Vagina (tissue), 2 donors: ENCODE results near the gene GALNT7. TPM values are rescaled to one million over a fixed set of nuclear protein-coding genes. Genes with fewer than 3 reads are reported as not detected.
"Not testable (repeated sequence)": the region's sequence is repeated elsewhere in the genome, so short reads cannot be mapped to it uniquely, and the experiment has no call there.

Experiments
- DNase-seq, 2 donors: peaks; one replicate each; pipeline ENCODE4 v3.0.0-alpha.2; 2017; ENCODE audit errors: extremely low spot score in 2 of 2
- H3K27ac ChIP-seq: fragments of 200-600 bp; sonication (generic); one replicate; pipeline ENCODE4 v1.5.1; 2019
- H3K27me3 ChIP-seq: fragments of 200-600 bp; sonication (generic); one replicate; pipeline ENCODE4 v1.5.1; 2019
- H3K36me3 ChIP-seq, 2 donors: fragments of 200-600 bp; sonication (generic); one replicate each; pipeline ENCODE4 v1.5.1; 2017 to 2019
- H3K4me1 ChIP-seq: fragments of 200-600 bp; sonication (generic); one replicate; pipeline ENCODE4 v1.5.1; 2019
- H3K4me3 ChIP-seq, 2 donors: fragments of 200-600 bp; sonication (generic); 1 replicate in 1 of 2; 2 replicates in 1 of 2; pipeline ENCODE4 v1.5.1; 2016 to 2019
- H3K9me3 ChIP-seq: fragments of 200-600 bp; sonication (generic); one replicate; pipeline ENCODE4 v1.5.1; 2019
- POLR2A ChIP-seq, 2 donors: fragments of 450-650 bp; IDR thresholded peaks; one replicate each; pipeline ENCODE4 v1.6.1; 2017; ENCODE audit warnings: antibody characterized with exemption in 2 of 2, mild to moderate bottlenecking in 2 of 2, moderate library complexity in 2 of 2
- POLR2AphosphoS5 ChIP-seq, 2 donors: sonication (generic); formaldehyde crosslinking; IDR thresholded peaks; one replicate each; pipeline ENCODE4 v1.9.0; 2017; ENCODE audit warnings: antibody characterized with exemption in 2 of 2, mild to moderate bottlenecking in 2 of 2, low read depth in 1 of 2; ENCODE audit not compliant: insufficient read depth in 1 of 2
- intact Hi-C: fragments of 100-400 bp; cut with DNase I; formaldehyde crosslinking; loops from one replicate; pipeline ENCODE4 v1.15.1; 2023
- total RNA-seq: library from RNA; depleted of rRNA; stranded (reverse); fragments of >200 nt; gene quantifications from one replicate; pipeline ENCODE4 v1.2.3, GENCODE V29; 2016
- TF ChIP-seq, protein P1 (sequence below), 3 experiments: fragments of 450-650 bp in 2 of 3; fragments of 200-600 bp in 1 of 3; sonication (generic) in 1 of 3; IDR thresholded peaks; one replicate each; pipeline ENCODE4 v1.5.1; 2017 to 2019; ENCODE audit warnings: antibody characterized with exemption in 3 of 3, mild to moderate bottlenecking in 2 of 3, moderate library complexity in 2 of 3

Gene GALNT7
- total RNA-seq, 1 donor from 2014 or later, result 9.1 TPM

DNA sequence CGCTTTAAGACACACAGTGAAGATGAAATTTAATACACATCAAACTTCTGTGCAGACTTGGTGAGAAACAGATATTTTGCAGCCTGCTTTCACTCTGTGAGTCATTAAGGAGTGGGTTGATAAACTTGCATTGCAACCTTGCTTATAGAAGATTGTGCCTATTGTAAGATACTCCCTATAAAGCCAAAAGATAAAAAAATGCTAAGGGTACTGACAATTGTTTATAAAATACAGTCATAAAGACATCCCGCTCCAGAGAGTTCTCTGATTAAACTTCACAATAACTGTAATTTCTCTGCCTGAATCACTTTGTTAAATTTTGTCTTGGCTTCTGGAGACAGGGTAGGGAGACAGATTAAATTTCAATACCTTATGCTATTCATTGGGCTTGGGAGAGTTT is 49.1 kb downstream of the GALNT7 start:
- Histone ChIP-seq H3K36me3 (no peaks in the 10 kb centered on the region), H3K9me3 (no peaks in the 10 kb centered on the region), H3K4me1 (no peaks in the 10 kb centered on the region), H3K4me3 (no peak overlapping the region), H3K27me3 (no peaks in the 10 kb centered on the region), H3K27ac (no peak overlapping the region)
- no peak for DNase-seq
- intact Hi-C loops, result no loop called here
- no peak for TF ChIP-seq POLR2A (IDR thresholded peaks at IDR 0.05)
- TF ChIP-seq, protein P1, sequence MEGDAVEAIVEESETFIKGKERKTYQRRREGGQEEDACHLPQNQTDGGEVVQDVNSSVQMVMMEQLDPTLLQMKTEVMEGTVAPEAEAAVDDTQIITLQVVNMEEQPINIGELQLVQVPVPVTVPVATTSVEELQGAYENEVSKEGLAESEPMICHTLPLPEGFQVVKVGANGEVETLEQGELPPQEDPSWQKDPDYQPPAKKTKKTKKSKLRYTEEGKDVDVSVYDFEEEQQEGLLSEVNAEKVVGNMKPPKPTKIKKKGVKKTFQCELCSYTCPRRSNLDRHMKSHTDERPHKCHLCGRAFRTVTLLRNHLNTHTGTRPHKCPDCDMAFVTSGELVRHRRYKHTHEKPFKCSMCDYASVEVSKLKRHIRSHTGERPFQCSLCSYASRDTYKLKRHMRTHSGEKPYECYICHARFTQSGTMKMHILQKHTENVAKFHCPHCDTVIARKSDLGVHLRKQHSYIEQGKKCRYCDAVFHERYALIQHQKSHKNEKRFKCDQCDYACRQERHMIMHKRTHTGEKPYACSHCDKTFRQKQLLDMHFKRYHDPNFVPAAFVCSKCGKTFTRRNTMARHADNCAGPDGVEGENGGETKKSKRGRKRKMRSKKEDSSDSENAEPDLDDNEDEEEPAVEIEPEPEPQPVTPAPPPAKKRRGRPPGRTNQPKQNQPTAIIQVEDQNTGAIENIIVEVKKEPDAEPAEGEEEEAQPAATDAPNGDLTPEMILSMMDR (IDR thresholded peaks at IDR 0.05), result no peak
- no peak for TF ChIP-seq POLR2AphosphoS5 (IDR thresholded peaks at IDR 0.05; ENCODE audit: insufficient read depth in 1 of 2, low read depth in 1 of 2)

DNA sequence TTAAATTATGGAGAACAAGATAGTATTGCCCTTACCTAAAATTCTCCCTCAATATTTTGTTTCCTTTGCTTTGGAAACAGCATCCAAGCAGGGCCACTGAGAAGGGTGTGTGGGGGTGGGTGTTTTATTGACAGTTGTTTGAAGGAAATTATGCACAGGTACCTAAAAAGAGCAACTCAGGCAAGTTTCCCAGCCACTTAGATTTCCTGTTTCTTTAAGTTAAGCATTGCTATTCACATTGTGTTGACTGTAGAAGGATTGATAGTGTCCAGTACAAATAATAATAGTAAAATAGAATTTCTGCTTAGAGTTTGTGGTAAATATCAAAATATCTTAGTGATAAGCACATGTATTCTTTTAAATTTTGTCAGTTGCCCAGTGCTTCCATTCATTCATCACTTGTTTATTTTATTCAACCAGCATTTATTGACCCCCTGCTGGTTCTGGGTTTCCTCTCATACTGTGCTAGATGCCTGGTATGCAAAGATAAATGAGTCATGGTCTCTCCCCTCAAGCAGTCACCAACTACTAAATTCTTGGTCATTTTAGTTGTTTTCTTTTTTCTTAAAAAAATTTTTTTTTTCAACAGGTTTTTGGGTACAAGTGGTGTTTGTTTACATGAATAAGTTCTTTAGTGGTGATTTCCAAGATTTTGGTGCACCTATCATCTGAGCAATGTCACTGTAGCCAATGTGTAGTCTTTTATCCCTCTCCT is 50.0 kb downstream of the GALNT7 start:
- intact Hi-C loops, result no loop called here
- no peaks in the 10 kb centered on the region for H3K36me3 ChIP-seq

DNA sequence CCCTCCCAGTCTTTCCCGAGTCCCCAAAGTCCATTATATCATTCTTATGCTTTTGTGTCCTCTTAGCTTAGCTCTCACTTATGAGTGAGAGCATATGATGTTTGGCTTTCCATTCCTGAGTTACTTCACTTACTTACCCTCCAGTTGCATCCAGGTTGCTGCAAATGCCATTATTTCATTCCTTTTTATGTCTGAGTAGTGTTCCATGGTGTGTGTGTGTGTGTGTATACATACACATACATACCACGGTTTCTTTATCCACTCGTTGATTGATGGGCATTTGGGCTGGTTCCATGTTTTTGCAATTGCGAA is 50.5 kb downstream of the GALNT7 start:
- H3K27me3 ChIP-seq, DNase-seq, H3K36me3 ChIP-seq, H3K9me3 ChIP-seq, H3K4me3 ChIP-seq, intact Hi-C loops, H3K4me1 ChIP-seq, H3K27ac ChIP-seq: not testable (repeated sequence)

More for the DNA sequence above, 50.0 kb downstream of the GALNT7 start:
- DNase-seq, result no peak
- H3K9me3 ChIP-seq, result no peaks in the 10 kb centered on the region
- H3K27ac ChIP-seq, result no peak overlapping the region
- no peaks in the 10 kb centered on the region for H3K27me3 ChIP-seq
- TF ChIP-seq POLR2AphosphoS5 (IDR thresholded peaks at IDR 0.05; ENCODE audit: insufficient read depth in 1 of 2, low read depth in 1 of 2), result no peak
- no peaks in the 10 kb centered on the region for H3K4me1 ChIP-seq
- H3K4me3 ChIP-seq, result no peak overlapping the region

DNA sequence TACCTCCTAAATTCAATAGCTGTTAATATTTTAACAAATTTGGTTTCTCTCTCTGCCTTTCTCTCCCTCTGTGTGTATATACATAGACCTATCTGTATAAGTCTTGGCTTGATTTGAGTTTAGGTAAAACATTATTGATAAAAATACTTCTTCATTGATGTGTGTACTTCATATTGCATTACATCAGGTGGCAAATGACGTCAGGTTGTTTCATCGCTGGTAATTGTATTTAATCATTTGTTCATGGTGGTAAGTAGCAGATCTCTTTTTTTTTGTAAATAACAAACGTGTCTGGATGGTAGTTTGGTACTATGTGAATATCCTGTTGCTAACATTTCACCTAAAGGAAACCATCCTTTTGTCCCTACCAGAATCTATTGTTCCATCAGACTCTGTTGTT is 55.1 kb downstream of the GALNT7 start:
- TF ChIP-seq POLR2A (IDR thresholded peaks at IDR 0.05), result no peak
- TF ChIP-seq POLR2AphosphoS5 (IDR thresholded peaks at IDR 0.05; ENCODE audit: insufficient read depth in 1 of 2, low read depth in 1 of 2), result no peak
- TF ChIP-seq, protein P1 (IDR thresholded peaks at IDR 0.05), result no peak
- no peaks in the 10 kb centered on the region for H3K27me3 ChIP-seq
- H3K36me3 ChIP-seq, result no peaks in the 10 kb centered on the region
- intact Hi-C loops, result no loop called here
- H3K4me3 ChIP-seq, result no peak overlapping the region
- DNase-seq, result no peak
- H3K4me1 ChIP-seq, result no peaks in the 10 kb centered on the region
- H3K9me3 ChIP-seq, result no peaks in the 10 kb centered on the region
- H3K27ac ChIP-seq, result no peak overlapping the region

- TF ChIP-seq, protein P1 (IDR thresholded peaks at IDR 0.05), result no peak
- TF ChIP-seq POLR2A (IDR thresholded peaks at IDR 0.05) (no peak), POLR2AphosphoS5 (IDR thresholded peaks at IDR 0.05; ENCODE audit: insufficient read depth in 1 of 2, low read depth in 1 of 2) (no peak)
- Histone ChIP-seq H3K9me3 (no peaks in the 10 kb centered on the region), H3K4me3 (no peak overlapping the region), H3K27ac (no peak overlapping the region), H3K36me3 (no peaks in the 10 kb centered on the region), H3K27me3 (no peaks in the 10 kb centered on the region), H3K4me1 (no peaks in the 10 kb centered on the region)
- intact Hi-C loops, result no loop called here
- DNase-seq, result no peak
Measured at GRCh38 chr4:173226401-173226888, 57.8 kb downstream of the GALNT7 start.

- no peaks in the 10 kb centered on the region for H3K27me3 ChIP-seq
- H3K27ac ChIP-seq, result no peak overlapping the region
- no peaks in the 10 kb centered on the region for H3K4me1 ChIP-seq
- intact Hi-C loops, result no loop called here
- no peak for TF ChIP-seq POLR2AphosphoS5 (IDR thresholded peaks at IDR 0.05; ENCODE audit: insufficient read depth in 1 of 2, low read depth in 1 of 2)
- TF ChIP-seq, protein P1 (IDR thresholded peaks at IDR 0.05), result no peak
- TF ChIP-seq POLR2A (IDR thresholded peaks at IDR 0.05), result no peak
- H3K9me3 ChIP-seq, result no peaks in the 10 kb centered on the region
- no peaks in the 10 kb centered on the region for H3K36me3 ChIP-seq
- H3K4me3 ChIP-seq, result no peak overlapping the region
- DNase-seq, result no peak
Measured at GRCh38 chr4:173227756-173228155, 59.1 kb downstream of the GALNT7 start.
